KOPT-K1 (cell line): ENCODE measurements around the gene CABLES2.
A peak's percentile ranks its signal among the peaks of the same experiment; 100 is the strongest.

Source experiments
- H3K27ac ChIP-seq: fragments of 200-600 bp; sonication (generic); 2 replicates; pipeline ENCODE4 v1.5.1; 2016; ENCODE audit warnings: antibody characterized with exemption, mild to moderate bottlenecking, low read depth, low read length; ENCODE audit not compliant: poor library complexity, severe bottlenecking
- H3K36me3 ChIP-seq: fragments of 200-600 bp; sonication (generic); 2 replicates; pipeline ENCODE4 v1.5.1; 2017; ENCODE audit warnings: antibody characterized with exemption, mild to moderate bottlenecking, low read length, moderate library complexity; ENCODE audit not compliant: insufficient read depth
- H3K9me3 ChIP-seq: fragments of 200-600 bp; sonication (generic); 2 replicates; pipeline ENCODE4 v1.5.1; 2017; ENCODE audit warnings: antibody characterized with exemption, low read length, mild to moderate bottlenecking; ENCODE audit not compliant: insufficient read depth, poor library complexity, severe bottlenecking

CABLES2 gene

DNA sequence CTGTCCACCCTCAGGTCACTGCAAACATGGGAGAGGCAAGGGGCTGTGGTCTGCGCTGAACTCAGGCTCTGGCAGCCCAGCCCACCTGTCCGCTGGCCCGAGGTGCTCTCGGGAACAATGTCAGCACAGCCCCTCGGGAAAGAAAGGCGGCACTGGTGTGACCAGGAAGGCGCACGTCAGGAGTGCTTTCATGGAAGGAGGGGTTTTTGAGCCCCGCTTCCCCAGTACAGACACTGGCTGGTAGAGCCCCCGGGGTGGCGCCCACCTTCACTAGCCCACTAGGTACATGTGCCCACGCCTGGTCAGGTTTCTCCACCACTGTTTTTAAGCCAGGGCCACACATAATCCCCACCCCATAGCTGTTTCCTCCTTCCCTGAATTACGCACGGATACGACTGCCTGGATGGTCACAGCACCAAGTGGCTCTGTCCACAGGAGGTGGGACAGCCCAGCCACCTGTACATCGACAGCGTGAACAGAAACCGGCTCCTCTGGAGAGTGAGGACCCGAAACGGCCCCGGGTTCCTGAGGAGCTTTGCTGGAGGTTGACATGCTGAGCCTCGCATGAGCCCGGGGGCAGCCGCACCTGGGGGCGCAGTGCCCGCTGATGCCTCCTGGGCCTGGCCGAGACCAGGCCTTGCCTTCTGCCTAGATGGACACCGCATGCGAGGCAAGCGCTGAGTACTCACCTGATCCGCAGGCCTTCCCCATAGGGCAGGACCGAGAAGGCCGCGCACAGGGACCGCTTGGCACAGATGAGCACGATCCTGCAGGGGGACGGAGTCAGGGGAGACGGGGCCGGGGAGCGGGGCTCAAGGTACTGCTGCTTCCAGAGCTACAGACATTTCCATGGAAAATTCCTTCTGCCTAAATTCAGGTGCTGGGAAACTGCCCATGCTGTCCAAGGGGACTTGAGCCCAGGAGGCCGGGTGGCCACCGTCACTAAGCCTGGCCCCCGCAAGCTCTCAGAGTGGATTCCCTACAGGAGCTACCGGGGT, 12.5 kb downstream of the CABLES2 start:
- no peaks in the 10 kb centered on the region for H3K9me3 ChIP-seq
- H3K27ac ChIP-seq = no peak overlapping the region
- peaks cover 37% of the 10 kb centered on the region for H3K36me3 ChIP-seq

DNA sequence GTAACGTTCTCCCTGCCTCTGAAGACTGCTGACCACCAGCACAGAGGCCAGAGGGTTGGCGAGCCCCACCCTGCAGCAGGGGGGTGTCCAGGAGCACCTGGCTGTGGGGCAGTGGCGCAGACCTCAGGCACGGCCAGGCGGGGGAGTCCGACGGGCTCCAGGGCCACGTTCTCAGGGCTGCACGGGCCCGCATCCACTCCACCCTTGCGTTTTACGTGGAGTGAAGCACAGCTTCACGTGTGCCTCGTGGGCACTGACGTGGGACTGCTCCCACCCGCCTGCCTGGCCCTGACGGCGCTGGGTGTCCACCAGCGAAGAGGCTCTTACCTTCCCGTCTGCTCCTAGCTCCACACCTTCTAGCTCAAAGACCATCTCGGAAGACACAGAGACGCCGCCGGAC, 13.3 kb downstream of the CABLES2 start:
- Histone ChIP-seq H3K36me3 (peaks cover 44% of the 10 kb centered on the region), H3K27ac (no peak overlapping the region), H3K9me3 (no peaks in the 10 kb centered on the region)

DNA sequence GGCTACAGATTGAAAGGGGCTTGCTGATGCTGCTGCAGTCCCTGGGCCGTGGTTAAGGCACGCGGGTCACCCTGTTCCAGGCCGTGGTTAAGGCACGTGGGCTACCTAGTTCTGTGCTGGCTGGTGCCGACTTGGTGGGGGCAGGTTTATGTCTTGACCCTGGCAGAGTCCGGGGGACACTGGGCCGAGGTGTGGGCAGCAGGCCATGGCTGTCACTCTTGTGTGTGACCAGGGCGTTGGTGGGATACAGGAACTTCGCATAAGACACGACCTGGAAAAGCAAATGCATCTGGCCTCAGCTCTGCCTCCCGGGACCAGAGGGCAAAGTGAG, 13.8 kb downstream of the CABLES2 start:
- H3K9me3 ChIP-seq = no peaks in the 10 kb centered on the region
- H3K27ac ChIP-seq = no peak overlapping the region
- peaks cover 49% of the 10 kb centered on the region for H3K36me3 ChIP-seq

DNA sequence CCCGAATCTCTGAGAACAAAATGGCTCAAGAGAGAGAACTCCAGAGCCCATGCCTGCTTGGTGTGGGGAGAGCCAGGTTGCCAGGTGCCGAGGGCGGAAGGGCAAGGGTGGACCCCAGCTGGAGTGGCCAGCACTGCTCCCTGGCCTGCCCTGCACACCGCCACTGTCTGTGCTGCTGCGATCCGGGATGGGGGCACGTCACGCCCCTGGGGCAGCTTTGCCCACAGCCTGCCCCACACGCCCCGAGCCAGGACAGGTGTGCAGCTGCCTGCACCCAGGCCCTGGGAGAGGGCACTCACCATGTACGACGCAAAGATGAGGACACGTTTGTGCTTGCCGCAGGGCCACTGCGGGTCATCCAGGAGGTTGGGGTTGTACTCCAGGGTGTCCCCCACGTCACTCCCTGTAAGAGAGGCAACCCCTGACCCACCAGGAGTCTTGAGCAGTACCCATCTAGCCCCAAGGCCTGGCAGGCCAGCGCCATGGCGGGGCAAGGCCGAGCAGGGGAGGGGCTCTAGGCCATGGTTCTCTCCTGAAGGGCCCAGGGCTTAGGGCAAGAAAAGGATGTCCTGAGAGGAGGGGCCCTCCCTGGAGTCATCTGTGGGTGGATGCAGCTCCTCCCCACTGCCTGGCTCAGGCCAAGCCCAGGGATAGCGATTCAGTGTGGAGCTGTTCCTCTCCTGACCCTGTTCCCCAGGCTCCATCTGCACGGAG, 14.3 kb downstream of the CABLES2 start:
- no peak overlapping the region for H3K27ac ChIP-seq
- H3K9me3 ChIP-seq = no peaks in the 10 kb centered on the region
- H3K36me3 ChIP-seq = peaks cover 51% of the 10 kb centered on the region

DNA sequence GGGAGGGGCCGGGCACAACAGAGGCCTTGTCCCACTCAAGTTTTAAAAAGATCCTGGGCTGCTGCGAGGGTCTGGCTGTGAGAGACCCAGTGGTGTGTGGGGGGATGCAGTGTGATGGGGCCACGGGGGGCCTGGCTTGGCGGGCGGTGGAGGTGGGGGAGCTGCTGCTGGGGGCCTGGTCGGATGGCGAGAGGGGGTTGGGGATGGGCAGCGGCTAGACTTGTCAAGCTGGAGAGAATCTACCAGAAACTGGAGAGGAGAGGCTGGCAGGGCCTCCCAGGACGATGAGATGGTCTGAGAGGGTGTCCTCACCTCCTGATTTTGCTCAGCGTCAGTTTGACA, 15.0 kb downstream of the CABLES2 start:
- Histone ChIP-seq H3K27ac (no peak overlapping the region), H3K36me3 (peaks cover 54% of the 10 kb centered on the region), H3K9me3 (no peaks in the 10 kb centered on the region)

DNA sequence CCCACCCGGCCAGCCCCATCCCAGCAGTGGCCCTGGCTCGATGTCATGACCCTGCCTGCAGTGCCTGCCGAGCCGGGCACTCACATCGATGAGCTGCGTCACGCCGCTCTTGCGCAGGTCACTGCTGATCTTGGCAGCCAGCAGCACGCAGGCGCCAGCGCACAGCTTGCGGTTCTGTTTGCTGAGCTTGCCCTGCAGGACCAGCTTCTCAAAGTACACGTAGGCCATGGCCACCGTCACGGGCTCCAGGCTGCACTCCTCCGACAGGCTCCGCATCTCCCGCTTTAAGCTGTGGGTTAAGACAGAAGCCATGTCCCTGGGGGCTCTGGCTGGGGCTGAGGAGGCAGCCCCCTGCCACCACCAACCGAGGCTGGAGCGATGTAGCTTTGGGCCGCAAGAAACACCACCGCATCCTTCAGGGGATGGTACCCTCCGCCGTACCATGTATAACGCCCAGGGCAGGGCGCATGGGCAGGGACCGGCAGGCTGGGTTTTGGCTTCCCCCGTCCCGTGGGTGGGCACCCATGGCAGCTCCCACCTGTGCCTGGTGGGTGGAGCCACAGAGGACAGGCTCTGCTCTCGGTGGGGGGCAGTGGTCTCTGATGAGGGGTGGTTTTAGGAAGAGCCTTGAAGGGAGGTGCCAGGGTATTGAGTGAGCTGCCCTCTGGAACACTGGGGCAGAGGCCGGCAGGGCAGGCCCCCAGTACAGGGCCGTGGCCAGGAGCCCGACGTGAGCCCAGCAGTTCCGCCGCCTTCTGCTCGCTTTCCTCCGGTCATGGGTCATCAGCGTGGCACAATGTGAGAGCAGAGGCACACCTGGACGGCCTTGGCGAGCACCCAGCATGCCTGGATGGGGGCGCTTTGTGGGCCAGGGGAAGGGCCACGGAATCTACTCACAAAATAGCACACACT, 15.7 kb downstream of the CABLES2 start:
- Histone ChIP-seq H3K9me3 (no peaks in the 10 kb centered on the region), H3K36me3 (peaks cover 54% of the 10 kb centered on the region), H3K27ac (no peak overlapping the region)

DNA sequence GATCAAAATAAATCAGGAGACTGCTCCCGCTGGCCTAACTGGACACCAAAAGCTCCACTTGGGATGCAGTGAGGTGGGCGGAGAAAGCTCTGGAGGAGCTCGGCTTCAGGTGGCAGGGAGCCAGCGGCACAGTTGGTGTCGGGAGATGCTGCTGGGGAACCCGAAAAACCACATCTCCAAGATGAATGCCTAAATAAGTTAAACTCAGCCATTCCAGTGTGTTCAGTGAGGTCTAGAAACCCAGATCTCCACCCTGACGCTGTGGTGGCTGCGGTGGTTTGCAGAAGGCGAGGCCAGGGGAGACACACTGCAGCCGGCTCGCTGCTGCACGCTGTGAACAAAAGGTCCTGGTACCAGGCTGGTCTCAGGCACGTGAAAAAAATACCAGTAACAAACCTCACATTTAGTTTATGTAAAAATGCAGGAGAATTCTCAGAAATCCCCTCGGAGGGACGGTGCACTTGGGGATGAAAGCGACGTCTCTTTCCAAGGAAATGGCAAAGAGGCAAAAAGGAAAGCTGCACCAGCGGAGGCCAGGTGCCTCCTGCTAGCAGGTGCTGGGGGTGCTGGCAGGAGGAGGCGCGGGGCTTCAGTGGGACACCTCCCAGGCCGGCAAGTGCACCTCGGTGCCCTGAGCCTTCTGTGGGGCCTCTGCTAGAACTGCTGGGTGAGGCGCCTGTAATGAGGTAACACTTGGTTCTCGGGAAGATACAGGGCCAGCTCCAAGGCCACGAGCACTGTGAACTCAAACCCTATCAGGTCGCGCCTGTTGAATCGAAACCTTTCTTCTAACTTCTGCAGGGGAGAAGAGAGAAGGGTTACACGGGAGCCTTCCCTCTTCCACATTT, 16.5 kb downstream of the CABLES2 start:
- no peaks in the 10 kb centered on the region for H3K9me3 ChIP-seq
- H3K36me3 ChIP-seq = peaks cover 54% of the 10 kb centered on the region
- no peak overlapping the region for H3K27ac ChIP-seq

DNA sequence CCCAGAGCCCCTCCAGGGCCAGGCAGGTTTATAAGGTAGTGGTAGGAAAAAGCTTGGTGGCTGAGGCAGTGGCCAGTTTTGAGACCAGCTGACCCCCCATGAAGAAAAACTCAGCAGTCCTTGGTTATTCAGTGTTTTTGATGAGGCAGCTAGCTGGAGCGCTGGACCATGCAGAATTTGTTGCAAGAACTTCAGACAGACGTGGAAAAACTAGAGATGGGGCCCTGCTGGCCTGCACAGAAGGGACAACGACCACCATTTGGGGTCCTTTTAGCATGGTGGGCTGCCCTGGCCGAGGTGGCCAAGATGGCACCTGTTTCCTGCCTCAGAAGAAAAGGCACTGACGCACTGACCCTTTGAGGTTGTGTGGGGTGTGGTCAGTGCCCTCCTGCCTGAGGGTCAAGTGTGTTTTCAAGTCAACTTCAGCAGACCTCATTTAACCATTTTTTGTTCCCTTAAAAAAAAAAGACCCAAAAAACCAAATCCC, 17.4 kb downstream of the CABLES2 start:
- Histone ChIP-seq H3K36me3 (peaks cover 52% of the 10 kb centered on the region), H3K9me3 (no peaks in the 10 kb centered on the region), H3K27ac (no peak overlapping the region)

DNA sequence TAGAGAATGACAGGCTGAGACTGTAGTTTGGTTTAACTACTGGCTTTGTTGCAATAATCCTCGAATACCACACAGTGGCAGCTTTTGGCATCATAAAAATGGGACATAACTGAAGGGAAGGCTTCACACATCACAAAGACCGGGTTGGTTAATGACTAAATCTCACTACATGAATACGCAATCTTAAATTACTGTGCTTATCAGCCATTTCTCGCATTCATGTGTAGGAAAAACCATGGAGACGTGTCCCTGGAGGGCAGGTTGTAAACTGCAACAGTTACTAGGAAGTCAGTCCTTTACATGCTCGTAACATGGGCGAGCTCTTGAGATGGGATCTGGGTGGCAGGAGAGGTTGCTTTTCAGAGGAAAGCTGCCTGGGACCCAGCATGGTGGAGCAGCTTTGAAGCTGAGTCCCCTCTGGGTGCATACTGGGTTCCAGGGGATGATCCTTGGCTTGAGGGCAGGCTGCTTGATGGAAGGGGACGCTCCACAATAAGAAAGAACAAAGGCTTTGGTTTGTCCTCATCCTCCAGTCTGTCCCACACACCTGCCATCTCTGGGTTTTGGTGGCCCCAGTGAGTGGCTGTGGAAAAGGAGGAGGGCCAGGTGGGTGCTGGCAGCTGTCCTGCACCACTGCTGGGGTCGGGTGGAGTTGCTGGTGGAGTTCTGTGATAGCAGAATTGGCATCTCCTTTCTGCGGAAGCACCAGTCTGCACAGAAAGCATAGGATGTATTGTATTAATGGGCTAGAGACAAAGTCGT, 18.1 kb downstream of the CABLES2 start:
- Histone ChIP-seq H3K36me3 (peaks cover 47% of the 10 kb centered on the region), H3K27ac (no peak overlapping the region), H3K9me3 (no peaks in the 10 kb centered on the region)

DNA sequence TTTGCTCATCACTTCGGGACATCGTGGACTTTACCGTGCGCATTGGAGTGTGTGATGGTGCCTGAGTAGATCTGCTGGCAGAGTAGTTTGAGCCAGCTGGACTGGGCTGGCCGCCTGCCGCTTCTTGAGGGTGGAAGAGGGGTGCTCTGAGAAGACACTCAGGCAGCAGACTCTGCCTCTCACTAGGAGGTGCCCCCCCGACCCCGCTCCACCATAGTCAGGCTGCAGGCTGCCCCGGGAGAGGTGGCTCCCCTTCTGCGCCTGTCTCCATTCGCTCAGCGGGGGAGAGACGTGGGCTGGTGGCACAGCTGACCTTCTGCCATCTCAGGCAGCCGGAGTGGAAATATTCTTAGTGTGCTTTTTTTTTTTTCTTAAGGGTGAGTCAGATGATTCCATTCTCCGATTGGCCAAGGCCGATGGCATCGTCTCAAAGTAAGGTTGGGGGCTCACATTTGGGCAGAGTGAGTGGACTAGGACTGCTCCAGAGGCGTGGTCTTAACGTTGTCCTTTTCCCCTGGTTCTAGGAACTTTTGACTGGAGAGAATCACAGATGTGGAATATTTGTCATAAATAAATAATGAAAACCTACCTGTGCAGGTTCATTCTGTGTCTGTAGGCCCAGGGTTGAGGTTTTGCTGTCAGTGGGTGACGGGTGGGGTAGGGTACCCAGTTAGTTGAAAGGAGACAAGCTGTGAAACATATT, 19.0 kb downstream of the CABLES2 start:
- Histone ChIP-seq H3K36me3 (peaks cover 47% of the 10 kb centered on the region), H3K27ac (peak overlapping the region; percentile 75), H3K9me3 (no peaks in the 10 kb centered on the region)

DNA sequence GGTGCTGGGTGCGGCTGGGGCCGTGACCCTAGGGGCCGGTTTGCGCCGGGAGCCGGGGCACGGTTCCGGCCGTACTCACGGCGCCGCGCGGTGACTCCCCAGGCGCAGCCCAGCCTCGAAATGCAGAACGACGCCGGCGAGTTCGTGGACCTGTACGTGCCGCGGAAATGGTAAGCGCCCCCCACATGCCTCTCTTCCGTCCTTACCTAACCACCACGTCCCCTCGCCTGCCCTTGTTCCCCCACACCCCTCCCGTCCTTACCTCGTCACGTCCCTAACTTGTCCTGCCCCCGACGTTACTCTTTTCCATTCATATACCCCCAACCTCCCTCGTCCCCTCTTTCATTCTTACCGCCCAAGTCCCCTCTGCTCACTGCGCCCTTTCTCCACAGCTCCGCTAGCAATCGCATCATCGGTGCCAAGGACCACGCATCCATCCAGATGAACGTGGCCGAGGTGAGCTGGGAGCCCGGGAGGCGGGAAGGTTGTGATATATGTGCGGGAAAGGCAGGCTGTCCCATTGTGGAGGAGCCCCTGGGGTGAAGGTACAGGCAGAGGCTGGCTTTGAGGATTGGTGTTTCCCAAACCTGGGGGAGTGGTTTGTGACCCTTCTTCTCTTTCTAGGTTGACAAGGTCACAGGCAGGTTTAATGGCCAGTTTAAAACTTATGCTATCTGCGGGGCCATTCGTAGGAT, 19.7 kb downstream of the CABLES2 start:
- no peaks in the 10 kb centered on the region for H3K9me3 ChIP-seq
- peaks cover 42% of the 10 kb centered on the region for H3K36me3 ChIP-seq
- H3K27ac ChIP-seq = peak overlapping the region; percentile 75

DNA sequence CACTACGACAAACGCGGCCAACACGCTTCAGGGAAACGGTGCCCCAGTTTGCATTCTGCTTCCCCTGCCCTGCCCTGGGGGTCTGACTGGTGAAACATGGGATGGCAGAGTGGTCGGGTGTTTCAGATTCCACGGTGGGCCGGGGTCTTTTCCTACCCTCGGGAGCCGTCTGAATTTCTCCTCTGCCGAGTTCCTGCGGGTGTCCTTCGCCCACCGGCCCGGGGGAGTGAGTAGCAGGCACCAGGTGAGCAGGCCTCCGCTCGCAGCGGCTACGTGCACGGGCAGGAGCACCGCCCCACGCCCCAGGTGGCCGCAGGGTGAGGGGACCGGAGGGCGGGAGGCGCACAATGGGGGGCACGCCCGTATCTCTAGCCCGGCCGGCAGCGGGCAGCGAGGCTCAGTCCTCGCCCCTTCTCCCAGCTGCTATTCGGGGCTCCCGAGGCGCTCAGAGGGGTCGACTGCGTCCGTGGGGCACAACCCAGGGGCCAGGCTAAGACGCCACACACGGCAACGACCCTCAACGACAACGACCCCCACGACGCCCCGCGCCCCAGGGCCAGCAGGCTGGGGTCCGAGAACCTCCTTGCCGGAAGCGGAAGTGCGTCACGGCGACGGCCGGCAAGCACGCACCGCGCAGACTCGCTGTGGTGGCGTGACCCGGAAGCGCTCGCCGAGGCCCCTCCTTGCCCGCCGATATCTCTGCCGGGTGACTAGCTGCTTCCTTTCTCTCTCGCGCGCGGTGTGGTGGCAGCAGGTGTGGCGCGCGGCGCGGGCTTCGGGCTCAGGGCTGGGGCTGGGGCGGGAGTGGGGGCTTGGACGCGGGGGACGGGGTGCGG, 20.5 kb downstream of the CABLES2 start, which contains the start of gene RPS21:
RPS21 (plus strand) TSS at position 721 of the 836 bp plus-strand sequence. CDS start 236 bp downstream, outside the sequence.
- peaks cover 49% of the 10 kb centered on the region for H3K36me3 ChIP-seq
- H3K9me3 ChIP-seq = no peaks in the 10 kb centered on the region
- peak within 1 kb of the TSS; percentile 75 for H3K27ac ChIP-seq
